ENCODE measurements around the gene SCAF1.
"Not testable (repeated sequence)": the region's sequence is repeated elsewhere in the genome, so short reads cannot be mapped to it uniquely, and the experiment has no call there.

The SCAF1 gene

DNA sequence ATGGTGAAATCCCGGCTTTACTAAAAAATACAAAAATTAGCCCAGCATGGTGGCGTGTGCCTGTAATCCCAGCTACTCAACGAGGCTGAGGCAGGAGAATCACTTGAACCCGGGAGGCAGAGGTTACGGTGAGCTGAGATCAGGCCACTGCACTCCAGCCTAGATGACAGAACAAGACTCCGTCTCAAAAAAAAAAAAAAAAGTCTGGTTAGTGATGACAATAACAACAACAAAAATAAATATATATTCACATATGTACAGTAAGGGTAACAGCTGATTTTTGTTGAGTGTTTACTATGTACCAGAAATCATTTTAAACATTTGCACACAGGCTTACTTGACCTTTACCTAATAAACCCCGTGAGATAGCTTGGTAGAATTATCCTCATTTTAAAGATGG is 25.1 kb upstream of the SCAF1 start:
- DNase-seq = no peak

DNA sequence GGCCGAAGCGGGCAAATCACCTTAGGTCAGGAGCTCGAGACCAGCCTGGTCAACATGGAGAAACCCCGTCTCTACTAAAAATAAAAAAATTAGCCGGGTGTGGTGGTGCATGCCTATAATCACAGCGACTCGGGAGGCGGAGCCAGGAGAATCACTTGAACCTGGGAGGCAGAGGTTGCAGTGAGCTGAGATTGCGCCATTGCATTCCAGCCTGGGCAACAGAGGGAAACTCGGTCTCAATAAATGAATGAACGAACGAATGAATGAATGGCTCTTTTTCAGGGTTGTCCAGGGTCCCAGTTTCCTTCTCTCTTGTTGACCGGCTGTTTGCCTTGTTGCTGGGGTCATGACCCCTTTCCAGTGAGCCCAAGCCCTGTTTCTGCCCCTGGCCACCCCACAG is 24.1 kb upstream of the SCAF1 start:
- DNase-seq = not testable (repeated sequence)

DNA sequence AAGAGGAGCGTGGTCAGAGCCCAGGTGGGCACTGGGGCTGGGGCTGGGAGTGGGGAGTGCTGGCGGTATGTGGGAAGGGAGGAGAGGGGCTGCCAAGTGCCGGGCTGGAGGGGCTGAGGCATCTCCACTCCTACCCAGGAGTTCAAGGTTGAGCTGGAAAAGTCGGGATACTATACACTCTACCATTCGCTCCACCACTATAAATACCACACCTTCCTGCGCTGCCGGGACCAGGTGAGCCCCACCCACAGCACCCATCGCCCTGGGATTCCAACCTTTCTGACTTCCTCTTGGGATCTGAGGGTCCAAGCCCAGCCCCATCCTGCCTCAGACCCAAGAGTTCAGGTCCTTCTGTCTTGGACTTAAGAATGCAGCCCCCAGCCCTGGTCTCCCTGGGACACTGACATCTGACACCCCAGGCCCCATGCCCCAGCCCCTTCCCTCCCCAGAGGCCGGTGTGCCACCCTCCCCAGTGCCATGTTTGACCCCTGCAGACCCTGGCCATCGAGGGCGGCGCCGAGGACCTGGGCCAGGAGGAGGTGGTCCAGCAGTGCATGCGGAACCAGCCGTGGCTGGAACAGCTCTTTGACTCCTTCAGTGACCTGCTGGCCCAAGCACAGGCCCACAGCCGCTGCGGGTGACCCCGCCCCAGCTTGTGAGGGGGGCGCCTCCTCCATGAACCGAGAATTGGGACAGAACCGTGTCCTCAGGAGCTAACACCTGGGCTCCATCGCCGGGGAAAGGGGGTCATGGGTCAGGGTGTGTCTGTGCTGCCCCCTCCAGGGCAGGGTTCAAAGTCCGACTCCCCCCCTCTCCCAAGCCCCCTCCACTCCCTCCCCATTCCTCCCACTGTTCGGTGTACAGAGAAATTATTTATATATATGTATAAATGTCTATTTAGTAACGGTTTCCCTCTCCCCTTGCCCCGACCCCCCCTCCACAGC is 16.8 kb upstream of the SCAF1 start:
- no peak for DNase-seq

- no peak for DNase-seq
Measured at GRCh38 chr19:49626226-49626625, 15.8 kb upstream of the SCAF1 start.

GRCh38 chr19:49629659-49630058 is 12.3 kb upstream of the SCAF1 start:
- DNase-seq = no peak

GRCh38 chr19:49631014-49631588 is 10.9 kb upstream of the SCAF1 start:
- DNase-seq = no peak

- DNase-seq = no peak
Measured at GRCh38 chr19:49631610-49632192, 10.3 kb upstream of the SCAF1 start.

DNA sequence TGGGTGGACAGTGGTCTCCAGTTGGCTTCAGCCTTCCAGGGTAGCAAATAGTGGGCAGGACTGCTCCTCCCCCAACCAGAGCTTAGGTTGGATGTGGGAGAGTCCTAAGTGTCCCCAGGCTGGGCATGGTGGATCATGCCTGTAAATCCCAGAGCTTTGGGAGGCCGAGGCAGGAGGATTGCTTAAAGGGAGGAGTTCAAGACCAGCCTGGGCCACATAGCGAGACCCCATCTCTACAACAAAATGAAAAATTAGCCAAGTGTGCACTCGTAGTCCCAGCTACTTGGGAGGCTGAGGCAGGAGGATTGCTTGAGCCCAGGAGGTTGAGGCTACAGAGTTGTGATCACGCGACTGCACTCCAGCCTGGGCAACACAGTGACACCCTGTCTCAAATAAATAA is 9.4 kb upstream of the SCAF1 start:
- no peak for DNase-seq

GRCh38 chr19:49633273-49633672 is 8.7 kb upstream of the SCAF1 start:
- DNase-seq = not testable (repeated sequence)

DNA sequence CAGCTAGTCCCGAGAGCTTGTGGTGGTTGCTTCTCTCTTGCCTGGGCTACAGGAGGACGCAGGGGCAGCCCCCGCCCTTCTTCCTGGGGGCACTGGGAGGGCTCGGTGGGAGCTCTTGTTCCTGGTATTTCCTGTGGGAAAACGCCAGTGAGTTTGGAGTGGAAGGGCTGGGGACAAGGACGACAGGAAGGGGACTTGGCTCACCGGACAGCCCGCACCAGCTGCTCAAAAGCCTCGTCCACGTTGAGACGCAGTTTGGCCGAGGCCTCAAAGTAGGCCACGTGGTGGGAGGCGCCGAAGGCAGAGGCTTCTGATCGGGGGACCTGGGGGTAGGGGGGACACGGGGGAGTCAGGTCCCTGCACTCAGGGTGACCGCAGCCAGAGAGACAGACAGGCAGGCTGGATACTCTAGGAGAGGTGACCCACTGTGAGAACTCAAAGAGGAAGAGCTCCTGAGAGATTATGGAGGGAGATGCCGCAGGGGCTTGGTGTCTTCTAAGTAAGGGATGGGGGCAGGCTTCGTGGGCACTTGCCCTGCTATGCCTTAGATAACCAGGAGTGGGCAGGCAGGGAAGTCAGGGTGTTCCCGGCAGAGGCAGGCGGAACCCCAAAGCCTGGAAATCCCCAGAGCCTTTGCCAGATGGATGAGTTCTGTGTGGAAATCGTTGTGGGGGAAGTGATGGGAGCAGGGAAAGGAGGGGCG is 6.3 kb upstream of the SCAF1 start:
- no peak for DNase-seq

- DNase-seq = no peak
Measured at GRCh38 chr19:49636233-49636932, 5.6 kb upstream of the SCAF1 start.

DNA sequence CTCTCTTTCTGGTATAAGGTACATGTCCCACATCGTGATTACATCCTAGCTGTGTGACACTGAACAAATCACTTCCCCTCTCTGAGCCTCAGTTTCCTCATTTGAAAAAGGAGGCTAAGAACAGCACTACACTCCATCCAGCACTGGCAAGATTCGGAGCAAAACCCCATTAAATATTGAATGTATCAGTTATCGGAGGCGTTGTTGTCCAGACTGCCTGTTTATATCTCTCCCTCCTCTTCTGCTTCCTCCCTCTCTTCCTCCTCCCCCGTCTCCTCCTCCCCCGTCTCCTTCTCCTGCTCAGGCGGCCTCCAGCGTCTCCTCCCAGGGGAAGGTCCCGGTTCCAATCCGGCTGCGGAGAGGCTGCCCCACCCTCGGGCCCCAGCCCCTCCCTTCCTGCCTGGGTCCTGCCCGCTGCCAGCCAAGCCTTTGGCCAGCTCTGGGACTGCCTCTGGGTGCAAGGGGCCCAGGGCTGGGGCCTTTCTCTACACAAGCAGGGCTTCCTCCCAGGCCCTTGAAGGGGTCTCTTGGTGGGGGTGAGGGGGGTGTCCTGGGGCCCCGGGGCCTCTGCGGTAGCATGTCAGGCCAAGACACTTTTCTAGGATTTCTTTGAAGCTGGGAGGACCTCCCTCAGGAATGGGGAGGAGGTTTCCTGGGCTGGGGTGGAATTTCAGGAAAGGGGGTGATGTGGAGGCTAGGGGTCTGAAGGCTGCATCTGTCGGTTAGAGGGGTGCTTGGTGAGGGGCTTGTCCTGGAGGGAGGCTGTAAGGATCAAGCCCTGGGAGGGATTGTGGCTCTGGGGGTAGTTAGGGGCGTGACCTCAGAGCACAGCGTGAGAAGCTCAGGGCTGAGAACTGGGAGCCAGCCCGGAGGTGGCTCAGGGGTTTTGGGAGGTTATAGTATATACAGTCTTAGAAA is 3.9 kb upstream of the SCAF1 start:
- peak; percentile 75 for DNase-seq

GRCh38 chr19:49639401-49640112 is 2.5 kb upstream of the SCAF1 start:
- no peak for DNase-seq

DNA sequence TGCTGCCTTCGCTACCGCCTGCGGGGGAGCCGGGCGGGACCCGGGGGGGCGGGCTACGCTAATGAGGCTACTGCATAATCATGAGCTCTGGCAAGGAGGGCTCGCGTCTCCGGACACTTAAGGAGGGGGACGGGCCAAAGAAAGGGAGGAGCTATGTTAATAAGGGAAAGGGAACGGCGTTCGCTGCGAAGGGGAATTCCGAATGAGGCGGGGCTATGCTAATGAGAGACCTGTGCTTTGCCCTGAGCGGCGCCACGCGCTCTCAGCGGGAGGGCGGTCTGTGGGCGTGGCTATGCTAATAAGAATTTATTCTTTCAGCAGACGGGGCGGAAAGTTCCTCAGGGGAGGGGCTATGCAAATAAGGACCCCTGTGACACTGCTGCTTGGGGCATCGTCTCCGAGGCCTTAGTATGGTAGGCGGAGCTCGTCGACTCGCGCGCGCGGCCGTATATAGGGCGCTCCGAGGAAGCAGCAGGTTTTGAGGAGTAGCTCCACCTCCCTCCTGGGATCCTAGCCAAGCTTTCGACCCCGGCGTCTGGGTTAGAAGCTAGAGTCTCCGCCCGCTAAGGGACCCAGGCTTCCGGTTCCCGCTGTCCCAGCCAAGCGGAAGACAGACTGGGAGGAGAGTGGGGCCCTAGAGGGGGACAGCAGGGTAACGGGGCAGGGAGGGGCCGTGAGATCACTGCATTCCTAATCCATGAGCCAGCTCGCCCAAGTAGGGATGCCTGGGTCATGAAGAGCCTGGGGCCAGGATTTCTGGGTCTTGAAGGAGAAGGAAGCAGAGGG is 1.7 kb upstream of the SCAF1 start, which contains the start of gene RRAS:
RRAS (minus strand) TSS at position 31 of the 786 bp plus-strand sequence. CDS start 45 bp downstream, outside the sequence.
- peak; percentile 83 for DNase-seq

DNA sequence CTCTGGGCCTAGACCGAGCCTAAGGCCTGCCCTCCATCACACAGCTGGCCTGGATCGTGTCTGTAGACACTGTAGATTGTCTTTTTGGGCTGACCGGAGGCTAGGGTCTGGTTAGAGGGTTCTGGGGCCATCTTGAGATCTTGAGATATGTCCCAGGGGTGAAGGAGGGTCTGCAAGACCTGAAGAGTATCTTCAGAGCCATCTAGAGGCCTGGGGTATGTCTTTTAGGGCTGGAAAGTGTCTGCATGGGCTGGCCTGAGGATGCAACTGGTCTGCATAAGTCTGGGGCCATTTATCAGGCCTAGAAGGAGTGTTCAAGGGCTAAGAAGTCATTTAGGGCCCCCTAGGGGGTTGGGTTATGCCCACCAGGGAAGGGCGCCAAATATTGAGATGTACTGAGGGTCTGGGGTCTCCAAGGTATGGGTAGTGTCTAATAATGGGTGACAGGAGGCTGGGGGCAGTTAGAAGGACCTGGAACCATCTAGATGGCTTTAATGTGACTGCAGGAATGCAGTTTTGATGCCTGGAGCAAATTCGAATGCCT is 555 bp downstream of the SCAF1 start:
- DNase-seq = no peak

GRCh38 chr19:49643466-49643865 is 1.5 kb downstream of the SCAF1 start:
- no peak for DNase-seq

- DNase-seq = no peak
Measured at GRCh38 chr19:49645592-49645991, 3.6 kb downstream of the SCAF1 start.

- DNase-seq = no peak
Measured at GRCh38 chr19:49645995-49646394, 4.0 kb downstream of the SCAF1 start.

DNA sequence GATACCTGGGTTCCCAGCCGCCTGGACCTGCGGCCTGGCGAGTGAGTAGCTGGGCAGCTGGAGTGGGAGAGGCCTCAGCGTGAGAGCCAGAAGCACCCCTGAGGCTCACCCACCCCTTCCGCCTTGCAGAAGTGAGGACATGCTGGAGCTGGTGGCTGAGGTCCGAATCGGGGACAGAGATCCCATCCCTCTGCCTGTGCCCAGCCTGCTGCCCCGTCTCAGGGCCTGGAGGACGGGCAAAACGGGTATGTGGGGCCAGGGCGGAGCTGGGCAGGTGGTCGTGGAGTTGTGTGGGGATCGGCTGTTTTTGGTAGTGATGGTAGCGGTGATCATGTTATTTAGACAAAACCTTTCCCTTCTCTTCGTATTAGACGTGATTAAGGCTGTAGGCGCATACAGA is 4.6 kb downstream of the SCAF1 start:
- no peak for DNase-seq

All from 8988T (cell line).